Spleen (tissue), 11 donors: Measurements from ENCODE around the gene HECW1. TPM values are rescaled to one million over a fixed set of nuclear protein-coding genes. Genes with fewer than 3 reads are reported as not detected.
"Not testable (repeated sequence)": the region's sequence is repeated elsewhere in the genome, so short reads cannot be mapped to it uniquely, and the experiment has no call there.

Experiments
- DNase-seq: peaks from one replicate; pipeline ENCODE4 v3.0.0-alpha.2; 2020
- H3K27ac ChIP-seq, 8 donors: fragments of 200-600 bp; sonication (generic) in 7 of 8; 1 replicate in 4 of 8; 2 replicates in 4 of 8; pipeline versions ENCODE4 v1.5.0 to v1.8.0; 2016 to 2021; ENCODE audit warnings: inconsistent platforms in 4 of 8, mild to moderate bottlenecking in 4 of 8, moderate library complexity in 1 of 8
- H3K27me3 ChIP-seq, 7 donors: fragments of 200-600 bp; sonication (generic) in 6 of 7; replicated peaks in 1 of 7; 1 replicate in 4 of 7; 2 replicates in 3 of 7; pipeline versions ENCODE4 v1.5.0 to v1.8.0; 2016 to 2021; ENCODE audit warnings: inconsistent platforms in 3 of 7, mild to moderate bottlenecking in 1 of 7
- H3K36me3 ChIP-seq, 6 donors: fragments of 200-600 bp; sonication (generic) in 5 of 6; 1 replicate in 4 of 6; 2 replicates in 2 of 6; pipeline versions ENCODE4 v1.5.0 to v1.8.0; 2016 to 2021; ENCODE audit warnings: inconsistent platforms in 2 of 6
- H3K4me1 ChIP-seq, 6 donors: fragments of 200-600 bp; sonication (generic) in 5 of 6; 1 replicate in 3 of 6; 2 replicates in 3 of 6; pipeline versions ENCODE4 v1.5.0 to v1.8.0; 2016 to 2021; ENCODE audit warnings: inconsistent platforms in 3 of 6
- H3K4me3 ChIP-seq, 8 donors: fragments of 200-600 bp; sonication (generic) in 7 of 8; 1 replicate in 4 of 8; 2 replicates in 4 of 8; pipeline versions ENCODE4 v1.5.0 to v1.8.0; 2016 to 2021; ENCODE audit warnings: inconsistent platforms in 4 of 8, mild to moderate bottlenecking in 4 of 8, moderate library complexity in 2 of 8
- H3K9me3 ChIP-seq, 8 donors: fragments of 200-600 bp; sonication (generic) in 7 of 8; 1 replicate in 4 of 8; 2 replicates in 4 of 8; pipeline versions ENCODE4 v1.5.0 to v1.8.0; 2016 to 2021; ENCODE audit warnings: inconsistent platforms in 4 of 8
- POLR2A ChIP-seq, 3 donors: fragments of 450-650 bp; IDR thresholded peaks; one replicate each; pipeline ENCODE4 v1.5.1; 2017; ENCODE audit warnings: antibody characterized with exemption in 3 of 3, mild to moderate bottlenecking in 1 of 3
- POLR2AphosphoS5 ChIP-seq, 3 donors: sonication (generic); formaldehyde crosslinking; IDR thresholded peaks; one replicate each; pipeline ENCODE4 v1.5.1; 2017; ENCODE audit warnings: antibody characterized with exemption in 3 of 3
- WGBS, 5 donors: extraction: QIAGEN DNeasy Blood & Tissue Kit in 3 of 5; methylation state at CpG; one replicate each; pipeline versions ENCODE4 v1.1.5 to v1.1.7; 2013 to 2018; 5-methylcytosine and 5-hydroxymethylcytosine counted together
- intact Hi-C: fragments of 100-400 bp; cut with DNase I; formaldehyde crosslinking; loops from one replicate; pipeline ENCODE4 v1.15.0; 2023; ENCODE audit warnings: low total_unique reads
- polyA plus RNA-seq, 3 donors: library from polyadenylated mRNA; stranded (reverse); fragments of 200-250 nt; gene quantifications; one replicate each; pipeline ENCODE4 v1.2.1, GENCODE V29; 2013
- total RNA-seq, 7 donors: library from RNA; depleted of rRNA in 3 of 7; stranded (reverse); fragments of >200 nt in 3 of 7; fragmentation: NEBNext Ultra II Directional in 4 of 7; extraction: Animal tissue kit (Norgen Biotek cat#: 25700) in 4 of 7; gene quantifications; one replicate each; pipeline versions ENCODE4 v1.1.0 to v1.2.1, GENCODE V29; 2016 to 2021
- TF ChIP-seq, protein P1 (sequence below), 11 experiments: fragments of 200-600 bp in 7 of 11; fragments of 450-650 bp in 4 of 11; sonication (generic) in 4 of 11; IDR thresholded peaks in 8 of 11; conservative IDR thresholded peaks in 3 of 11; 1 replicate in 7 of 11; 2 replicates in 4 of 11; pipeline versions ENCODE4 v1.4.0 to v1.8.0; 2016 to 2021; ENCODE audit warnings: antibody characterized with exemption in 11 of 11, inconsistent platforms in 4 of 11, mild to moderate bottlenecking in 1 of 11
- donor health status: healthy with polysubstance abuse.
- donor health status: DM: no; HTN: no; CAD: no; lungs with moderate emphysema.
- donor health status: DM: no; HTN: no; CAD: no.
- donor health status: Bipolar disorder and iron deficiency.
- donor health status: healthy.
- donor health status: DM: no; HTN: no; CAD: no.
- donor health status: DM: yes; HTN: yes; CAD: no.

HECW1 gene
- total and polyA plus RNA-seq, 10 donors, result 0.03 to 1.5 (median 0.40) TPM; not detected in 1

- Histone ChIP-seq H3K4me1 (no peaks in the 10 kb centered on the region), H3K9me3 (no peaks in the 10 kb centered on the region), H3K27ac (no peak overlapping the region), H3K4me3 (no peak overlapping the region), H3K36me3 (no peaks in the 10 kb centered on the region), H3K27me3 (peaks cover 0 to 19% (median 0%) of the 10 kb centered on the region in 7 donors)
- 70 to 79% (median 74%) methylated on average over 3 of the region's 3 CpGs for WGBS, 5 donors
- intact Hi-C loops, result no loop called here
- no peak for DNase-seq
- TF ChIP-seq, protein P1, sequence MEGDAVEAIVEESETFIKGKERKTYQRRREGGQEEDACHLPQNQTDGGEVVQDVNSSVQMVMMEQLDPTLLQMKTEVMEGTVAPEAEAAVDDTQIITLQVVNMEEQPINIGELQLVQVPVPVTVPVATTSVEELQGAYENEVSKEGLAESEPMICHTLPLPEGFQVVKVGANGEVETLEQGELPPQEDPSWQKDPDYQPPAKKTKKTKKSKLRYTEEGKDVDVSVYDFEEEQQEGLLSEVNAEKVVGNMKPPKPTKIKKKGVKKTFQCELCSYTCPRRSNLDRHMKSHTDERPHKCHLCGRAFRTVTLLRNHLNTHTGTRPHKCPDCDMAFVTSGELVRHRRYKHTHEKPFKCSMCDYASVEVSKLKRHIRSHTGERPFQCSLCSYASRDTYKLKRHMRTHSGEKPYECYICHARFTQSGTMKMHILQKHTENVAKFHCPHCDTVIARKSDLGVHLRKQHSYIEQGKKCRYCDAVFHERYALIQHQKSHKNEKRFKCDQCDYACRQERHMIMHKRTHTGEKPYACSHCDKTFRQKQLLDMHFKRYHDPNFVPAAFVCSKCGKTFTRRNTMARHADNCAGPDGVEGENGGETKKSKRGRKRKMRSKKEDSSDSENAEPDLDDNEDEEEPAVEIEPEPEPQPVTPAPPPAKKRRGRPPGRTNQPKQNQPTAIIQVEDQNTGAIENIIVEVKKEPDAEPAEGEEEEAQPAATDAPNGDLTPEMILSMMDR (IDR thresholded peaks at IDR 0.05 in 8 of 11, conservative IDR thresholded peaks at IDR 0.05 in 3 of 11), result no peak
- TF ChIP-seq POLR2A (IDR thresholded peaks at IDR 0.05) (no peak), POLR2AphosphoS5 (IDR thresholded peaks at IDR 0.05) (no peak)
These were observed 100.5 kb downstream of the HECW1 start for GRCh38 chr7:43212921-43213320.

- WGBS, 5 donors, result 66 to 74% (median 70%) methylated on average over 6 of the region's 6 CpGs
- H3K4me3 ChIP-seq, result no peak overlapping the region
- no peaks in the 10 kb centered on the region for H3K4me1 ChIP-seq
- TF ChIP-seq POLR2AphosphoS5 (IDR thresholded peaks at IDR 0.05) (no peak), POLR2A (IDR thresholded peaks at IDR 0.05) (no peak)
- TF ChIP-seq, protein P1 (IDR thresholded peaks at IDR 0.05 in 8 of 11, conservative IDR thresholded peaks at IDR 0.05 in 3 of 11), result no peak
- no peak for DNase-seq
- no peak overlapping the region for H3K27ac ChIP-seq
- H3K36me3 ChIP-seq, result no peaks in the 10 kb centered on the region
- intact Hi-C loops, result no loop called here
- H3K27me3 ChIP-seq, result peaks cover 0 to 19% (median 0%) of the 10 kb centered on the region in 7 donors
- H3K9me3 ChIP-seq, result no peaks in the 10 kb centered on the region
These were observed 102.6 kb downstream of the HECW1 start for GRCh38 chr7:43215061-43215460.

DNA sequence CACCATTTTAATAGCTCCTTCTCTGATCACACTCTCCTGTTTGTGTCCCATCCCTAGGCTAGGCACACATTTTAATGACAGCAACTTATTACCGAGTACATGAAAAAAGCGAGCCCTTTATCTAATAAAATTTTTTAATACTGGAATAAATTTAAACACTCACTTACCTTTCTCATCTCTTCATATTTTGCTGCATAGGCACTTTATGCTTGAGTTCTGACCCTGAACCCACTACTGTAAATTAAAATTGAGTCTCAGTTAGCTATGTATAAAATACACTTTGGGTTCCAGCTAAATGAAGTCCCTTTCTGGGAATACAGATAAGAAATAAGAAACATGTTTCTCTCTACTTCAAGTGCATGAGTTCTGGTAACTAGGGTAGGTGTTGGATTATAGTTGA lies 104.6 kb downstream of the HECW1 start:
- Histone ChIP-seq H3K4me1 (no peaks in the 10 kb centered on the region), H3K27ac (no peak overlapping the region), H3K9me3 (no peaks in the 10 kb centered on the region), H3K27me3 (peaks cover 0 to 19% (median 0%) of the 10 kb centered on the region in 7 donors), H3K36me3 (no peaks in the 10 kb centered on the region), H3K4me3 (no peak overlapping the region)
- DNase-seq, result no peak
- no peak for TF ChIP-seq POLR2AphosphoS5 (IDR thresholded peaks at IDR 0.05)
- TF ChIP-seq, protein P1 (IDR thresholded peaks at IDR 0.05 in 8 of 11, conservative IDR thresholded peaks at IDR 0.05 in 3 of 11), result no peak
- no peak for TF ChIP-seq POLR2A (IDR thresholded peaks at IDR 0.05)
- intact Hi-C loops, result no loop called here
- 89 to 96% (median 94%) methylated on average over 2 of the region's 2 CpGs for WGBS, 5 donors

- H3K4me1 ChIP-seq, H3K27ac ChIP-seq, DNase-seq, H3K36me3 ChIP-seq, H3K9me3 ChIP-seq, H3K4me3 ChIP-seq, intact Hi-C loops: not testable (repeated sequence)
- 80 to 96% (median 85%) methylated on average over 4 of the region's 4 CpGs for WGBS, 5 donors
- peaks cover 0 to 19% (median 0%) of the 10 kb centered on the region in 7 donors for H3K27me3 ChIP-seq
These were observed 106.5 kb downstream of the HECW1 start for GRCh38 chr7:43218901-43219300.

- Histone ChIP-seq H3K36me3 (no peaks in the 10 kb centered on the region), H3K9me3 (no peaks in the 10 kb centered on the region), H3K4me1 (no peaks in the 10 kb centered on the region), H3K4me3 (no peak overlapping the region), H3K27me3 (peaks cover 0 to 14% (median 0%) of the 10 kb centered on the region in 7 donors), H3K27ac (no peak overlapping the region)
- DNase-seq, result no peak
- TF ChIP-seq, protein P1 (IDR thresholded peaks at IDR 0.05 in 8 of 11, conservative IDR thresholded peaks at IDR 0.05 in 3 of 11), result no peak
- TF ChIP-seq POLR2AphosphoS5 (IDR thresholded peaks at IDR 0.05) (no peak), POLR2A (IDR thresholded peaks at IDR 0.05) (no peak)
- 79 to 94% (median 87%) methylated on average over 6 of the region's 6 CpGs for WGBS, 5 donors
- intact Hi-C loops, result no loop called here
These were observed 107.8 kb downstream of the HECW1 start for GRCh38 chr7:43220250-43220649.
